ENCODE measurements around the gene PATJ. TPM values are rescaled to one million over a fixed set of nuclear protein-coding genes. Genes with fewer than 3 reads are reported as not detected.

The PATJ gene
- total and polyA plus RNA-seq, 2 of the 13 experiments (the other 11 are each of a cell fraction or from before 2014, with no cell fraction given): 6.2 to 16.8 TPM

DNA sequence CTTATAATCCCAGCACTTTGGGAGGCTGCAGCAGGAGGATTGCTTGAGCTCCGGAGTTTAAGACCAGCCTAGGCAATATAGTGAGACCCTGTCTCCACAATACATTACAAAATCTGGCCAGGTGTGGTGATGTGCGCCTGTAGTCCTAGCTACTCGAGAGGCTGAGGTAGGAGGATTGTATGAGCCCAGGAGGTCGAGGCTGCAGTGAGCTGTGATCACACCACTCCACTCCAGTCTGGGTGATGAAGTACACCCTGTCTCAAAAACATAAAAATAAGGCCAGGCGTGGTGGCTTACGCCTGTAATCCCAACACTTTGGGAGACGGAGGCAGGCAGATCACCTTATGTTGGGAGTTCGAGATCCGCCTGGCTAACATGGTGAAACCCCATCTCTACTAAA is 480.0 kb downstream of the PATJ start:
- H4K20me1 ChIP-seq (ENCODE audit: insufficient read depth, low read length): no peaks in the 10 kb centered on the region
- no peaks in the 10 kb centered on the region for H3K4me1 ChIP-seq (ENCODE audit: insufficient read depth, low read length)
- no peaks in the 10 kb centered on the region for H3K9me3 ChIP-seq (ENCODE audit: low read length)
- H3K4me2 ChIP-seq (ENCODE audit: low read depth, low read length): no peak overlapping the region
- no peak for FAIRE-seq
- DNase-seq (ENCODE audit: low spot score): no peak
- no TSS peak for BruUV-seq (replicated peaks)
- no peak for ATAC-seq
- 80% methylated on average over 9 of the region's 9 CpGs for WGBS (ENCODE audit: low lambda C conversion rate)
- no peaks in the 10 kb centered on the region for H3K27me3 ChIP-seq (ENCODE audit: control insufficient read depth in 1 of 2, insufficient read depth in 2 of 2, low read length in 2 of 2)
- no peaks in the 10 kb centered on the region for H3K36me3 ChIP-seq (replicated peaks in 1 of 2; ENCODE audit: control insufficient read depth in 1 of 2, insufficient read depth in 2 of 2, low read length in 2 of 2)
- H3K27ac ChIP-seq (ENCODE audit: extremely low read length, insufficient read depth, low read length): no peak overlapping the region
- ChIA-PET CTCF (ENCODE audit: low intra/inter-chr PET ratio, low total read pairs) (no interaction called here), POLR2A (no interaction called here)
- H3K9ac ChIP-seq (ENCODE audit: insufficient read depth, low read depth, low read length): no peak overlapping the region
- in situ Hi-C loops (cut with HindIII; ENCODE audit: extremely low pct_ligation_motif_present, low pct_unique_long_range_greater_than_20kb): no loop called here
- H3K4me3 ChIP-seq (replicated peaks in 1 of 3; ENCODE audit: insufficient read depth in 1 of 3, low read depth in 2 of 3, low read length in 3 of 3): no peak overlapping the region
- no peak overlapping the region for H2AFZ ChIP-seq (ENCODE audit: low read length)
- TF ChIP-seq SALL2 (CRISPR knock-in tag; IDR thresholded peaks at IDR 0.05) (no peak), ATRX (CRISPR knock-in tag; IDR thresholded peaks at IDR 0.05; ENCODE audit: borderline replicate concordance) (no peak), ATAD3A (CRISPR knock-in tag; IDR thresholded peaks at IDR 0.05) (no peak), MIXL1 (CRISPR knock-in tag; IDR thresholded peaks at IDR 0.05) (no peak), SRY (CRISPR knock-in tag; IDR thresholded peaks at IDR 0.05) (no peak), DDIT3 (CRISPR knock-in tag; IDR thresholded peaks at IDR 0.05) (no peak), PCBP1 (IDR thresholded peaks at IDR 0.05; ENCODE audit: borderline replicate concordance, low read depth, low read length) (no peak), GLI4 (CRISPR knock-in tag; IDR thresholded peaks at IDR 0.05; ENCODE audit: borderline replicate concordance) (no peak), ZNF672 (CRISPR knock-in tag; IDR thresholded peaks at IDR 0.05) (no peak), ZC3H13 (CRISPR knock-in tag; IDR thresholded peaks at IDR 0.05) (no peak), ZNF747 (CRISPR knock-in tag; IDR thresholded peaks at IDR 0.05; ENCODE audit: borderline replicate concordance) (no peak), ELF3 (CRISPR knock-in tag; IDR thresholded peaks at IDR 0.05) (no peak), ZC3H4 (CRISPR knock-in tag; IDR thresholded peaks at IDR 0.05; ENCODE audit: borderline replicate concordance) (no peak), SP1 (IDR thresholded peaks at IDR 0.05) (no peak), SP1 (CRISPR knock-in tag; IDR thresholded peaks at IDR 0.05) (no peak), TP53 (CRISPR knock-in tag; conservative IDR thresholded peaks at IDR 0.05) (no peak)
- TF ChIP-seq, protein P1, sequence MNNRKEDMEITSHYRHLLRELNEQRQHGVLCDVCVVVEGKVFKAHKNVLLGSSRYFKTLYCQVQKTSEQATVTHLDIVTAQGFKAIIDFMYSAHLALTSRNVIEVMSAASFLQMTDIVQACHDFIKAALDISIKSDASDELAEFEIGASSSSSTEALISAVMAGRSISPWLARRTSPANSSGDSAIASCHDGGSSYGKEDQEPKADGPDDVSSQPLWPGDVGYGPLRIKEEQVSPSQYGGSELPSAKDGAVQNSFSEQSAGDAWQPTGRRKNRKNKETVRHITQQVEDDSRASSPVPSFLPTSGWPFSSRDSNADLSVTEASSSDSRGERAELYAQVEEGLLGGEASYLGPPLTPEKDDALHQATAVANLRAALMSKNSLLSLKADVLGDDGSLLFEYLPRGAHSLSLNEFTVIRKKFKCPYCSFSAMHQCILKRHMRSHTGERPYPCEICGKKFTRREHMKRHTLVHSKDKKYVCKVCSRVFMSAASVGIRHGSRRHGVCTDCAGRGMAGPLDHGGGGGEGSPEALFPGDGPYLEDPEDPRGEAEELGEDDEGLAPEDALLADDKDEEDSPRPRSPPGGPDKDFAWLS (CRISPR knock-in tag; IDR thresholded peaks at IDR 0.05; ENCODE audit: borderline replicate concordance): no peak
- TF ChIP-seq, protein P2, sequence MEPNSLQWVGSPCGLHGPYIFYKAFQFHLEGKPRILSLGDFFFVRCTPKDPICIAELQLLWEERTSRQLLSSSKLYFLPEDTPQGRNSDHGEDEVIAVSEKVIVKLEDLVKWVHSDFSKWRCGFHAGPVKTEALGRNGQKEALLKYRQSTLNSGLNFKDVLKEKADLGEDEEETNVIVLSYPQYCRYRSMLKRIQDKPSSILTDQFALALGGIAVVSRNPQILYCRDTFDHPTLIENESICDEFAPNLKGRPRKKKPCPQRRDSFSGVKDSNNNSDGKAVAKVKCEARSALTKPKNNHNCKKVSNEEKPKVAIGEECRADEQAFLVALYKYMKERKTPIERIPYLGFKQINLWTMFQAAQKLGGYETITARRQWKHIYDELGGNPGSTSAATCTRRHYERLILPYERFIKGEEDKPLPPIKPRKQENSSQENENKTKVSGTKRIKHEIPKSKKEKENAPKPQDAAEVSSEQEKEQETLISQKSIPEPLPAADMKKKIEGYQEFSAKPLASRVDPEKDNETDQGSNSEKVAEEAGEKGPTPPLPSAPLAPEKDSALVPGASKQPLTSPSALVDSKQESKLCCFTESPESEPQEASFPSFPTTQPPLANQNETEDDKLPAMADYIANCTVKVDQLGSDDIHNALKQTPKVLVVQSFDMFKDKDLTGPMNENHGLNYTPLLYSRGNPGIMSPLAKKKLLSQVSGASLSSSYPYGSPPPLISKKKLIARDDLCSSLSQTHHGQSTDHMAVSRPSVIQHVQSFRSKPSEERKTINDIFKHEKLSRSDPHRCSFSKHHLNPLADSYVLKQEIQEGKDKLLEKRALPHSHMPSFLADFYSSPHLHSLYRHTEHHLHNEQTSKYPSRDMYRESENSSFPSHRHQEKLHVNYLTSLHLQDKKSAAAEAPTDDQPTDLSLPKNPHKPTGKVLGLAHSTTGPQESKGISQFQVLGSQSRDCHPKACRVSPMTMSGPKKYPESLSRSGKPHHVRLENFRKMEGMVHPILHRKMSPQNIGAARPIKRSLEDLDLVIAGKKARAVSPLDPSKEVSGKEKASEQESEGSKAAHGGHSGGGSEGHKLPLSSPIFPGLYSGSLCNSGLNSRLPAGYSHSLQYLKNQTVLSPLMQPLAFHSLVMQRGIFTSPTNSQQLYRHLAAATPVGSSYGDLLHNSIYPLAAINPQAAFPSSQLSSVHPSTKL (CRISPR knock-in tag; IDR thresholded peaks at IDR 0.05): no peak
- TF ChIP-seq, protein P3, sequence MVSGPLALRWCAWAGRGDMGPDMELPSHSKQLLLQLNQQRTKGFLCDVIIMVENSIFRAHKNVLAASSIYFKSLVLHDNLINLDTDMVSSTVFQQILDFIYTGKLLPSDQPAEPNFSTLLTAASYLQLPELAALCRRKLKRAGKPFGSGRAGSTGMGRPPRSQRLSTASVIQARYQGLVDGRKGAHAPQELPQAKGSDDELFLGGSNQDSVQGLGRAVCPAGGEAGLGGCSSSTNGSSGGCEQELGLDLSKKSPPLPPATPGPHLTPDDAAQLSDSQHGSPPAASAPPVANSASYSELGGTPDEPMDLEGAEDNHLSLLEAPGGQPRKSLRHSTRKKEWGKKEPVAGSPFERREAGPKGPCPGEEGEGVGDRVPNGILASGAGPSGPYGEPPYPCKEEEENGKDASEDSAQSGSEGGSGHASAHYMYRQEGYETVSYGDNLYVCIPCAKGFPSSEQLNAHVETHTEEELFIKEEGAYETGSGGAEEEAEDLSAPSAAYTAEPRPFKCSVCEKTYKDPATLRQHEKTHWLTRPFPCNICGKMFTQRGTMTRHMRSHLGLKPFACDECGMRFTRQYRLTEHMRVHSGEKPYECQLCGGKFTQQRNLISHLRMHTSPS (CRISPR knock-in tag; IDR thresholded peaks at IDR 0.05; ENCODE audit: low read depth): no peak
- H3K79me2 ChIP-seq (ENCODE audit: insufficient read depth, low read length): no peaks in the 10 kb centered on the region
- intact Hi-C loops (cut with micrococcal nuclease; ENCODE audit: unreplicated experiment): no loop called here
